AG09309 (cell line): ENCODE measurements around the gene TYW3.

ENCODE experiments used
- DNase-seq: peaks from one replicate; pipeline ENCODE4 v3.0.0-alpha.2; 2010; ENCODE audit warnings: low read depth
- H3K4me3 ChIP-seq: 2 replicates; pipeline ENCODE4 v1.5.1; 2011; ENCODE audit warnings: mild to moderate bottlenecking, low read depth, low read length, moderate library complexity; ENCODE audit not compliant: control insufficient read depth
- TF ChIP-seq, protein P1 (sequence below): IDR thresholded peaks from 2 replicates; pipeline ENCODE4 v1.5.1; 2011; ENCODE audit warnings: mild to moderate bottlenecking, low read depth, low read length, inconsistent platforms; ENCODE audit not compliant: insufficient read depth, control insufficient read depth; ENCODE audit errors: missing control alignments

Gene TYW3, protein sequence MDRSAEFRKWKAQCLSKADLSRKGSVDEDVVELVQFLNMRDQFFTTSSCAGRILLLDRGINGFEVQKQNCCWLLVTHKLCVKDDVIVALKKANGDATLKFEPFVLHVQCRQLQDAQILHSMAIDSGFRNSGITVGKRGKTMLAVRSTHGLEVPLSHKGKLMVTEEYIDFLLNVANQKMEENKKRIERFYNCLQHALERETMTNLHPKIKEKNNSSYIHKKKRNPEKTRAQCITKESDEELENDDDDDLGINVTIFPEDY

DNA sequence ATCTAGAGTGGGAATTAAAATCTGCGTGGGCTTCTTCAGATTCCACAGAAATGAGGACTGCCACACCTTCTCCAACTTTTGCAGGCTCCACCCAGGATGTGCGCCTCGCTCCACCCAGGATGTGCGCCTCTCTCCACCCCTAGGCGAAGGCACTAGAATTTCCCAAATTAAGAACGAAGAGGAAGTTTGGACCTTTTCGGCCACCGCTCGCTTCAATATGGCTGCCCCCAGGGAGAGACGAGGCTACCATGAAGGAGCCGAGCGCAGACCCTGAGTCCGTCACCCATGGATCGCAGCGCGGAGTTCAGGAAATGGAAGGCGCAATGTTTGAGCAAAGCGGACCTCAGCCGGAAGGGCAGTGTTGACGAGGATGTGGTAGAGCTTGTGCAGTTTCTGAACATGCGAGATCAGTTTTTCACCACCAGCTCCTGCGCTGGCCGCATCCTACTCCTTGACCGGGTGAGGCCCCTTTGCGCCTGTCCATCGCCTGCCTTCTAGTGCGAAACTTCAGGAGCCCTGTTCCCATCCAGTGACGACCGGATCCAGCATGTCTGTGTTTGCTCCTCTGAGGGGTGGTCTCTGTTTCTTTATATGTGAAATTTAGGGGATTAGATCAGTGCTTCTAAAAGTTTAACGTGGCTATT, at the start of gene TYW3, which contains the start of gene CRYZ:
TSS of gene TYW3 (plus strand) at position 193 of the 644 bp plus-strand sequence. CDS start at position 286, 93 bp downstream.
TSS of gene CRYZ (minus strand) at position 91 of the 644 bp plus-strand sequence. CDS start 8,229 bp downstream, outside the sequence.
- peak; percentile 62 for DNase-seq
- TF ChIP-seq, protein P1, sequence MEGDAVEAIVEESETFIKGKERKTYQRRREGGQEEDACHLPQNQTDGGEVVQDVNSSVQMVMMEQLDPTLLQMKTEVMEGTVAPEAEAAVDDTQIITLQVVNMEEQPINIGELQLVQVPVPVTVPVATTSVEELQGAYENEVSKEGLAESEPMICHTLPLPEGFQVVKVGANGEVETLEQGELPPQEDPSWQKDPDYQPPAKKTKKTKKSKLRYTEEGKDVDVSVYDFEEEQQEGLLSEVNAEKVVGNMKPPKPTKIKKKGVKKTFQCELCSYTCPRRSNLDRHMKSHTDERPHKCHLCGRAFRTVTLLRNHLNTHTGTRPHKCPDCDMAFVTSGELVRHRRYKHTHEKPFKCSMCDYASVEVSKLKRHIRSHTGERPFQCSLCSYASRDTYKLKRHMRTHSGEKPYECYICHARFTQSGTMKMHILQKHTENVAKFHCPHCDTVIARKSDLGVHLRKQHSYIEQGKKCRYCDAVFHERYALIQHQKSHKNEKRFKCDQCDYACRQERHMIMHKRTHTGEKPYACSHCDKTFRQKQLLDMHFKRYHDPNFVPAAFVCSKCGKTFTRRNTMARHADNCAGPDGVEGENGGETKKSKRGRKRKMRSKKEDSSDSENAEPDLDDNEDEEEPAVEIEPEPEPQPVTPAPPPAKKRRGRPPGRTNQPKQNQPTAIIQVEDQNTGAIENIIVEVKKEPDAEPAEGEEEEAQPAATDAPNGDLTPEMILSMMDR, result peak; percentile 0
- H3K4me3 ChIP-seq, result peak within 1 kb of the TSS; percentile 79

DNA sequence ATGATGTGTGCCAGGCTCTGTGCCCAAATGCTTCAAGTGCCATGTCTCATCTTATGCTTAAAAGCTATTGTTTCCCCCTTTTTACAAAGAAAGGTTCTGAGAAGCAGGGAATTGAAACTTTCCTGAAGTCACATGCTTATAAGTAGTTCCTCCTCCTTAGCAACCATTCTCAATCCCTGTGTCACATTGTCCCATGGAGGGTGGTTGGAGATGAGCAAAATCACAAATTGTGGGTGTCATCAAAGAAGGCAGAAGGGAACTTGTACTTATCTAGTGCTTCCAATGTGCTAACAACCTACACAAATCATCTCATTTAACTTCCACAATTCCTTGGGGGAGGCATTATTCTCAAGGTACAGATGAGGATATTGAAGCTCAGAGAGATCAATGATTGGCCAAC, 49.3 kb upstream of the TYW3 start:
- DNase-seq, result no peak
- TF ChIP-seq, protein P1, result no peak
- H3K4me3 ChIP-seq, result no peak overlapping the region

DNA sequence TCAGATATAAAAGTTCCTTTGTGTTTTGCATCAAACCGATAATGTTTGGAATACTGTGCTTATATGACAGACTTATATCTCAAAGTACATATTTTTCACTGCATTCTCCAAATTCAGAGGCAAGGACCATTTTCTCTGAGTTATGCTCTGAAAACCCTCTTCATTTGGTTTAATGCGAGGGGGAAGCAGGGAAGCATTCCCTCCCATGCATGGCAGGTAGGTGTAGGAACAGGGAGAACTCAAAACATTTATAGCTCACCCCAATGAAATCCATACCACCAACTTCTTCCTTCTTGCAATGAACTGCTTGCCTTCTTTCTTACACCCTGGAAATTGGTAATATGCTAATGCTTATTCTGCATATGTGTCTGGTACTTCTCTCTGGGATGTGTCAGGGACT, 48.7 kb upstream of the TYW3 start:
- no peak for DNase-seq
- no peak overlapping the region for H3K4me3 ChIP-seq
- TF ChIP-seq, protein P1, result no peak

DNA sequence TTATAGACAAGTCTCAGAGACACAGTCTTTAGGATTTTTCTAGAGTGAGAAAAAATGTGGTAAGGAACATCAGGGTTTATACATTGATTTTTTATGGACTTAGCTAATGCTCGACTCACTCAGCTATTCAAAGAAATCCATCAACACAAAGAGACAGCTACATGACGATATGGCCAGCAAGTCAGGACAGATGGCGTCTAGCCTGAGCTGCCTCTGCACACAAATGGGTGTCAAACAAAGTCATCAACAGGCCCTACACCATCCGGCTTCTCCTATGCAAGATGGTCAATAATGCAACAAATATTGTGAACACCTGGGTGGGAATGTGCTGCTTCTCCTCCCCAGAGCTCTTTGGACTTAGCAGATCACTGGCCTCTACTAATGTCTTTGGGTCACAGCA, 46.0 kb upstream of the TYW3 start:
- DNase-seq, result no peak

DNA sequence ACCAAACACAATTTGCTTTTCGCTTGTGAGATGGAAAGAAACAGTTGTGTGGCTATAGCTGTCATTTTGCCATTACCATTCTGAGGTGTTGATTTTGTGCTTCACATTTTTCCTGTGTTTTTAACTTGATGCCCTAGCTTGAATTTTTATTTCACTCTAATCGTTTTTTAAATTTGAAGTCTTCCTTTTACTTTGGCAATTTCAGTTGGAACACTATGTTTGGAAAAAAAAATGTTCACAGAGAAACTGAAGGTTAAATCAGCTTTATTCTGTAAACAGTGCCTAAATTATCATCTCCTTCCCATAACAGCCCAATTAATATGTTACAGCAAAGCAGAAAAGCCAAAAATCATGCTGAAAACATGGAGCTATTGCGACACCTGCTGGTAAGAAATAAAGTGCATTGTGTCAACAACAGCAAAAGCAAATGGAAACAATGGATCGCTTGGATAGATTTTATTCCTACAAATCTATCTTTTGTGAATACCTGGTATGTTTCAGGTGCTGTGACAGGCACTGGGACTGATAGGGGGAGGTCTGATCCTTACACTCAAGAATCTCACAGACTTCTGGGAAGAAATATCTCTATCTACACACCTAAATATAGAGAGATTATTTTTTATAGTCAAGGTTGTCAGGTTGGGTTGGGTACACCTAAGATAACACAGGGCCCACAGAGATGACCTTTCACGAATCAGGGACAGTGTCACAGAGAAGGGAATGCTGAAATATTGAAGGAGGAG, 43.2 kb upstream of the TYW3 start:
- peak; percentile 24 for DNase-seq
- TF ChIP-seq, protein P1, result peak; percentile 72
- no peak overlapping the region for H3K4me3 ChIP-seq

More for the DNA sequence above, 46.0 kb upstream of the TYW3 start:
- TF ChIP-seq, protein P1, result no peak
- H3K4me3 ChIP-seq, result no peak overlapping the region

DNA sequence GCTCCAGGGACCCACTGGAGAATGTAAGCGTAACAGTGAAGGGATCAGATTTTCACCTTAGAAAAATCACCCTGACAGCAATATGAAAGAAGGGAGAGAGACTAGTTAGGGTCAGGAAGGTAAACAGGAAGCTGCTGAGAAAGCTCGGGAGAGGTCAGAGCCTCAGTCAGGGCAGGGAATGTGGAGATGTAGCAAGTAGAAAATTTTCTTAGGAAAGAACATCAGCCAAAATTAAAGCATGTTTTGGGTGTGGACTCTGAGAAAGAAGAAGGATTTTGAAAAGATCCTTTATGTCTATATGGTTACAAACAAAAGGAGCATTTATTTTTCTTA, 42.6 kb upstream of the TYW3 start:
- DNase-seq, result no peak
- no peak overlapping the region for H3K4me3 ChIP-seq
- TF ChIP-seq, protein P1, result no peak
